Left lung (tissue), 14 donors: Measurements from ENCODE around the gene AK8. TPM values are rescaled to one million over a fixed set of nuclear protein-coding genes. Genes with fewer than 3 reads are reported as not detected.

Experiments
- ATAC-seq: fragments of 200-7000 bp; cut with Tn5 transposase; one replicate; pipeline ENCODE4 v1.9.1; 2020; ENCODE audit warnings: moderate library complexity
- DNase-seq, 4 donors: peaks; one replicate each; pipeline ENCODE4 v3.0.0-alpha.2; 2013 to 2020
- H3K27ac ChIP-seq, 2 donors: fragments of 200-600 bp; sonication (generic) in 1 of 2; one replicate each; pipeline versions ENCODE4 v1.5.0 to v1.8.0; 2020 to 2021
- H3K27me3 ChIP-seq, 2 donors: fragments of 200-600 bp; sonication (generic) in 1 of 2; one replicate each; pipeline versions ENCODE4 v1.5.0 to v1.8.0; 2020 to 2021
- H3K36me3 ChIP-seq, 2 donors: fragments of 200-600 bp; sonication (generic) in 1 of 2; one replicate each; pipeline versions ENCODE4 v1.5.0 to v1.8.0; 2020 to 2021
- H3K4me1 ChIP-seq, 2 donors: fragments of 200-600 bp; one replicate each; pipeline ENCODE4 v1.8.0; 2021
- H3K4me3 ChIP-seq, 2 donors: fragments of 200-600 bp; sonication (generic) in 1 of 2; one replicate each; pipeline versions ENCODE4 v1.5.0 to v1.8.0; 2020 to 2021; ENCODE audit warnings: mild to moderate bottlenecking in 1 of 2
- H3K9me3 ChIP-seq, 2 donors: fragments of 200-600 bp; sonication (generic) in 1 of 2; one replicate each; pipeline versions ENCODE4 v1.5.0 to v1.8.0; 2020 to 2021
- intact Hi-C, 2 donors: fragments of 100-400 bp; cut with DNase I; formaldehyde crosslinking; loops; one replicate each; pipeline versions ENCODE4 v1.11.2 to v1.14.2; 2022
- long read RNA-seq, 12 donors: library from polyadenylated mRNA in 2 of 12; unstranded in 2 of 12; transcript quantifications; one replicate each; pipeline ENCODE4 v2.0.0 and lab custom pipeline, GENCODE V29; 2019 to 2026
- polyA plus RNA-seq, 6 donors: library from polyadenylated mRNA; unstranded; fragments of 120-200 nt; gene quantifications; one replicate each; pipeline ENCODE4 v1.2.1, GENCODE V29; 2013; ENCODE audit not compliant: insufficient read length in 6 of 6
- total RNA-seq, 2 donors: library from RNA; stranded (reverse); fragmentation: NEBNext Ultra II Directional; extraction: Animal tissue kit (Norgen Biotek cat#: 25700); gene quantifications; one replicate each; pipeline ENCODE4 v1.2.1, GENCODE V29; 2021
- TF ChIP-seq, protein P1 (sequence below), 2 donors: fragments of 200-600 bp; sonication (generic) in 1 of 2; IDR thresholded peaks; one replicate each; pipeline versions ENCODE4 v1.5.0 to v1.8.0; 2021; ENCODE audit warnings: antibody characterized with exemption in 2 of 2
- donor health status: DM: no; HTN: yes; CAD: no.
- donor health status: DM: no; HTN: no; CAD: no.

Gene AK8
- total RNA-seq (1 to 10 TPM in 1 of 2 donors, under 1 TPM in 1; 0.55 to 1.9 TPM), polyA plus RNA-seq (1 to 10 TPM; 1.1 to 3.6 (median 3.0) TPM)
- long read RNA-seq, donor 1, partial matches to known transcripts: 0 of 4 reads
- long read RNA-seq, donor 1, other reads (novel, unspliced or antisense): 0 of 4 reads
- long read RNA-seq, donor 2: 0 reads
- long read RNA-seq, donor 3: 0 reads
- long read RNA-seq, donor 4: 0 reads
- long read RNA-seq, donor 5, partial matches to known transcripts: 5 of 16 reads
- long read RNA-seq, donor 5, other reads (novel, unspliced or antisense): 9 of 16 reads
- long read RNA-seq, donor 6: 0 reads
- long read RNA-seq, donor 7: 0 reads
- long read RNA-seq, donor 8: 0 reads
- long read RNA-seq, donor 9: 0 reads
- long read RNA-seq, donor 10, partial matches to known transcripts: 0 of 2 reads
- long read RNA-seq, donor 10, other reads (novel, unspliced or antisense): 1 of 2 reads
- long read RNA-seq, donor 11, partial matches to known transcripts: 6 of 34 reads
- long read RNA-seq, donor 11, other reads (novel, unspliced or antisense): 27 of 34 reads
- long read RNA-seq, donor 12: 0 reads

GRCh38 chr9:132877824-132878694 is at the start of gene AK8:
AK8 (minus strand) TSS chr9:132878284; CDS start chr9:132878255, 29 bp downstream.
- ATAC-seq (peak; percentile 92), DNase-seq (peak; percentile 64 to 92 (median 84))
- Histone ChIP-seq H3K27ac (peak within 1 kb of the TSS; percentile 61 to 76), H3K27me3 (no peaks in the 10 kb centered on the region), H3K4me3 (peak within 1 kb of the TSS; percentile 84 to 90), H3K36me3 (no peaks in the 10 kb centered on the region), H3K4me1 (peaks cover 0 to 16% of the 10 kb centered on the region in 2 donors), H3K9me3 (no peaks in the 10 kb centered on the region)
- TF ChIP-seq, protein P1, sequence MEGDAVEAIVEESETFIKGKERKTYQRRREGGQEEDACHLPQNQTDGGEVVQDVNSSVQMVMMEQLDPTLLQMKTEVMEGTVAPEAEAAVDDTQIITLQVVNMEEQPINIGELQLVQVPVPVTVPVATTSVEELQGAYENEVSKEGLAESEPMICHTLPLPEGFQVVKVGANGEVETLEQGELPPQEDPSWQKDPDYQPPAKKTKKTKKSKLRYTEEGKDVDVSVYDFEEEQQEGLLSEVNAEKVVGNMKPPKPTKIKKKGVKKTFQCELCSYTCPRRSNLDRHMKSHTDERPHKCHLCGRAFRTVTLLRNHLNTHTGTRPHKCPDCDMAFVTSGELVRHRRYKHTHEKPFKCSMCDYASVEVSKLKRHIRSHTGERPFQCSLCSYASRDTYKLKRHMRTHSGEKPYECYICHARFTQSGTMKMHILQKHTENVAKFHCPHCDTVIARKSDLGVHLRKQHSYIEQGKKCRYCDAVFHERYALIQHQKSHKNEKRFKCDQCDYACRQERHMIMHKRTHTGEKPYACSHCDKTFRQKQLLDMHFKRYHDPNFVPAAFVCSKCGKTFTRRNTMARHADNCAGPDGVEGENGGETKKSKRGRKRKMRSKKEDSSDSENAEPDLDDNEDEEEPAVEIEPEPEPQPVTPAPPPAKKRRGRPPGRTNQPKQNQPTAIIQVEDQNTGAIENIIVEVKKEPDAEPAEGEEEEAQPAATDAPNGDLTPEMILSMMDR (IDR thresholded peaks at IDR 0.05): no peak
- intact Hi-C loops: no loop called here

DNA sequence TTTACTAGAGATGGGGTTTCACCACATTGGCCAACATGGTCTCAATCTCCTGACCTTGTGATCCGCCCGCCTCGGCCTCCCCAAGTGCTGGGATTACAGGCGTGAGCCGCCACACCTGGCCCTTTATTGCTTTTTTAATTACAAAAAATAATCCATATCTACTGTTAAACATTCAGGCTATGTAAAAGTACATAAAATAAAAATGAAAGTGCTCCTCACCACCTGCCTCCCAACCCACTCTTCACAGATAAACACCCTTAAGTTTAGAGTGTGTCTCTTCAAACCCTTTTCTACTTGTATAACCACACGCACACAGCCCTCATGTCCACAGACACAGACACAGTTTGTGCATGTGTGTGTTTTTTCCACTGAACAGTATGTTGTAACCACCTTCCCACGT is 49.6 kb upstream of the AK8 start:
- DNase-seq (no peak), ATAC-seq (no peak)
- Histone ChIP-seq H3K4me3 (no peak overlapping the region), H3K27ac (no peak overlapping the region), H3K36me3 (peaks cover 4 to 61% of the 10 kb centered on the region in 2 donors), H3K27me3 (no peaks in the 10 kb centered on the region), H3K9me3 (no peaks in the 10 kb centered on the region), H3K4me1 (no peaks in the 10 kb centered on the region)
- TF ChIP-seq, protein P1 (IDR thresholded peaks at IDR 0.05): no peak
- intact Hi-C loops: no loop called here

- no peaks in the 10 kb centered on the region for H3K4me1 ChIP-seq
- TF ChIP-seq, protein P1 (IDR thresholded peaks at IDR 0.05): no peak
- peaks cover 4 to 98% of the 10 kb centered on the region in 2 donors for H3K36me3 ChIP-seq
- no peaks in the 10 kb centered on the region for H3K9me3 ChIP-seq
- no peaks in the 10 kb centered on the region for H3K27me3 ChIP-seq
- ATAC-seq: no peak
- H3K4me3 ChIP-seq: no peak overlapping the region
- no peak overlapping the region for H3K27ac ChIP-seq
- DNase-seq: no peak
- intact Hi-C loops: no loop called here
These were observed 45.3 kb upstream of the AK8 start for GRCh38 chr9:132923346-132923902.

GRCh38 chr9:132919614-132920268 is 41.7 kb upstream of the AK8 start:
- Histone ChIP-seq H3K27ac (no peak overlapping the region), H3K27me3 (no peaks in the 10 kb centered on the region), H3K4me1 (no peaks in the 10 kb centered on the region), H3K9me3 (no peaks in the 10 kb centered on the region), H3K36me3 (peaks cover 0 to 98% of the 10 kb centered on the region in 2 donors), H3K4me3 (no peak overlapping the region)
- ATAC-seq: no peak
- no peak for DNase-seq
- TF ChIP-seq, protein P1 (IDR thresholded peaks at IDR 0.05): no peak
- intact Hi-C loops: no loop called here
